CD1c-positive myeloid dendritic cell (primary cell): ENCODE results near the gene ZBTB49.

Experiments
- DNase-seq: peaks from one replicate; pipeline ENCODE4 v3.0.0-alpha.2; 2016; ENCODE audit errors: extremely low spot score

ZBTB49 gene

GRCh38 chr4:4284827-4285618 is 5.0 kb upstream of the ZBTB49 start:
- no peak for DNase-seq

- DNase-seq = no peak
Observed at GRCh38 chr4:4288098-4288497, 2.0 kb upstream of the ZBTB49 start.

- DNase-seq = no peak
Observed at GRCh38 chr4:4289055-4289454, 996 bp upstream of the ZBTB49 start.

GRCh38 chr4:4289597-4289940 is 482 bp upstream of the ZBTB49 start:
- DNase-seq = no peak

GRCh38 chr4:4293279-4293678 is 3.2 kb downstream of the ZBTB49 start:
- DNase-seq = no peak

GRCh38 chr4:4296283-4296846 is 6.3 kb downstream of the ZBTB49 start:
- no peak for DNase-seq

GRCh38 chr4:4299006-4299405 is 9.0 kb downstream of the ZBTB49 start:
- no peak for DNase-seq

GRCh38 chr4:4302001-4302400 is 11.9 kb downstream of the ZBTB49 start:
- DNase-seq = no peak

- no peak for DNase-seq
Observed at GRCh38 chr4:4302416-4302815, 12.4 kb downstream of the ZBTB49 start.

- no peak for DNase-seq
Observed at GRCh38 chr4:4306920-4307319, 16.9 kb downstream of the ZBTB49 start.

GRCh38 chr4:4308800-4309441 is 18.9 kb downstream of the ZBTB49 start:
- no peak for DNase-seq

GRCh38 chr4:4311193-4311592 is 21.1 kb downstream of the ZBTB49 start:
- no peak for DNase-seq

GRCh38 chr4:4315461-4316149 is 25.6 kb downstream of the ZBTB49 start:
- no peak for DNase-seq

GRCh38 chr4:4316150-4316495 is 26.1 kb downstream of the ZBTB49 start:
- no peak for DNase-seq

GRCh38 chr4:4317496-4318232 is 27.6 kb downstream of the ZBTB49 start:
- DNase-seq = no peak

GRCh38 chr4:4320528-4320927 is 30.5 kb downstream of the ZBTB49 start:
- no peak for DNase-seq

- DNase-seq = no peak
Observed at GRCh38 chr4:4320951-4321714, 31.1 kb downstream of the ZBTB49 start.

GRCh38 chr4:4321951-4322688 is 32.1 kb downstream of the ZBTB49 start:
- DNase-seq = no peak

- no peak for DNase-seq
Observed at GRCh38 chr4:4323705-4324534, 33.9 kb downstream of the ZBTB49 start.

GRCh38 chr4:4325321-4325720 is 35.3 kb downstream of the ZBTB49 start:
- DNase-seq = no peak
